GM12872 (cell line): ENCODE data around the gene SEMA3B.

Experiments
- CTCF ChIP-seq: IDR thresholded peaks from 3 replicates; pipeline ENCODE4 v1.5.1; 2011; ENCODE audit warnings: low read depth, mild to moderate bottlenecking, low read length, moderate library complexity; ENCODE audit not compliant: insufficient read depth

Gene SEMA3B

GRCh38 chr3:50278123-50278879, 9.4 kb downstream of the SEMA3B start:
- no peak for TF ChIP-seq CTCF

GRCh38 chr3:50278880-50279224, 9.9 kb downstream of the SEMA3B start, which contains the start of gene LSMEM2:
Gene LSMEM2 (plus strand): TSS chr3:50279087. CDS start chr3:50279114, 27 bp downstream.
- TF ChIP-seq CTCF, result no peak

- TF ChIP-seq CTCF, result no peak
Measured at GRCh38 chr3:50279255-50280016, 10.5 kb downstream of the SEMA3B start.

- TF ChIP-seq CTCF, result no peak
Measured at GRCh38 chr3:50286322-50287227, 17.6 kb downstream of the SEMA3B start.

GRCh38 chr3:50287262-50287661, 18.3 kb downstream of the SEMA3B start:
- no peak for TF ChIP-seq CTCF

- no peak for TF ChIP-seq CTCF
Measured at GRCh38 chr3:50288387-50289007, 19.6 kb downstream of the SEMA3B start.
